HepG2 (cell line): ENCODE results near the gene HTRA2. TPM values are rescaled to one million over a fixed set of nuclear protein-coding genes. Genes with fewer than 3 reads are reported as not detected.
A peak's percentile ranks its signal among the peaks of the same experiment; 100 is the strongest.

Source experiments
- CC2D1A ChIP-seq: sonication (generic); formaldehyde crosslinking; IDR thresholded peaks from 2 replicates; pipeline ENCODE4 v1.8.1; 2023; ENCODE audit warnings: mild to moderate bottlenecking, missing genetic modification reagents
- FLYWCH1 ChIP-seq: sonication (generic); formaldehyde crosslinking; IDR thresholded peaks from 2 replicates; pipeline ENCODE4 v1.8.1; 2023; ENCODE audit warnings: mild to moderate bottlenecking, missing genetic modification reagents
- RARG ChIP-seq: sonication (generic); formaldehyde crosslinking; IDR thresholded peaks from 2 replicates; pipeline ENCODE4 v1.4.0; 2020; ENCODE audit warnings: low read depth, mild to moderate bottlenecking, missing genetic modification reagents
- SAFB2 ChIP-seq: sonication (generic); formaldehyde crosslinking; IDR thresholded peaks from 2 replicates; pipeline ENCODE4 v1.5.1; 2020; ENCODE audit warnings: missing genetic modification reagents, low read depth, mild to moderate bottlenecking, borderline replicate concordance
- SKIL ChIP-seq: sonication (generic); formaldehyde crosslinking; IDR thresholded peaks from 2 replicates; pipeline ENCODE4 v1.8.0; 2022; ENCODE audit warnings: missing genetic modification reagents, mild to moderate bottlenecking, moderate library complexity, borderline replicate concordance
- SP2 ChIP-seq: sonication (generic); formaldehyde crosslinking; IDR thresholded peaks from 2 replicates; pipeline ENCODE4 v1.5.1; 2020; ENCODE audit warnings: mild to moderate bottlenecking, missing genetic modification reagents
- TBL1XR1 ChIP-seq: fragments of 150-350 bp; IDR thresholded peaks from 2 replicates; pipeline ENCODE4 v1.6.1; 2014; ENCODE audit warnings: borderline replicate concordance, low read length; ENCODE audit not compliant: partially characterized antibody
- YEATS4 ChIP-seq: sonication (generic); formaldehyde crosslinking; IDR thresholded peaks from 2 replicates; pipeline ENCODE4 v1.4.0; 2020; ENCODE audit warnings: missing genetic modification reagents, borderline replicate concordance
- ZBTB21 ChIP-seq: sonication (generic); formaldehyde crosslinking; IDR thresholded peaks from 2 replicates; pipeline ENCODE4 v1.4.0; 2020; ENCODE audit warnings: missing genetic modification reagents
- ZBTB33 ChIP-seq: sonication (generic); formaldehyde crosslinking; IDR thresholded peaks from 2 replicates; pipeline ENCODE4 v1.4.0; 2020; ENCODE audit warnings: missing genetic modification reagents
- ZNF468 ChIP-seq: sonication (generic); formaldehyde crosslinking; IDR thresholded peaks from 2 replicates; pipeline ENCODE4 v1.8.0; 2022; ENCODE audit warnings: mild to moderate bottlenecking, moderate library complexity, missing genetic modification reagents
- ZNF510 ChIP-seq: sonication (generic); formaldehyde crosslinking; IDR thresholded peaks from 2 replicates; pipeline ENCODE4 v1.4.0; 2020; ENCODE audit warnings: low read depth, mild to moderate bottlenecking, missing genetic modification reagents
- ZNF615 ChIP-seq: sonication (generic); formaldehyde crosslinking; IDR thresholded peaks from 2 replicates; pipeline ENCODE4 v1.5.0; 2020; ENCODE audit warnings: mild to moderate bottlenecking, missing genetic modification reagents, borderline replicate concordance
- ZNF660 ChIP-seq: sonication (generic); formaldehyde crosslinking; IDR thresholded peaks from 2 replicates; pipeline ENCODE4 v1.5.1; 2020; ENCODE audit warnings: mild to moderate bottlenecking, low read depth, missing genetic modification reagents, borderline replicate concordance
- ZNF740 ChIP-seq: sonication (generic); formaldehyde crosslinking; IDR thresholded peaks from 2 replicates; pipeline ENCODE4 v1.4.0; 2020; ENCODE audit warnings: missing genetic modification reagents
- ZNF768 ChIP-seq: sonication (generic); formaldehyde crosslinking; IDR thresholded peaks from 2 replicates; pipeline ENCODE4 v1.4.0; 2020; ENCODE audit warnings: missing genetic modification reagents
- ZSCAN20 ChIP-seq: sonication (generic); formaldehyde crosslinking; IDR thresholded peaks from 2 replicates; pipeline ENCODE4 v1.4.0; 2020; ENCODE audit warnings: missing genetic modification reagents, mild to moderate bottlenecking, borderline replicate concordance
- ZSCAN25 ChIP-seq: sonication (generic); formaldehyde crosslinking; IDR thresholded peaks from 2 replicates; pipeline ENCODE4 v1.8.0; 2022; ENCODE audit warnings: mild to moderate bottlenecking, missing genetic modification reagents
- polyA plus RNA-seq, 8 experiments: library from polyadenylated mRNA; depleted of rRNA in 3 of 8; stranded (reverse) in 7 of 8; unstranded in 1 of 8; fragments of >200 nt; fragmentation: Illumina TruSeq in 4 of 8; extraction: Trizol in 4 of 8; gene quantifications; 2 replicates each; pipeline versions ENCODE4 v1.2.1 to v1.2.3, GENCODE V29; 2011 to 2016; ENCODE audit warnings: low read depth in 4 of 8, missing spikeins in 1 of 8, mixed read lengths in 1 of 8; ENCODE audit not compliant: insufficient read depth in 1 of 8
- total RNA-seq, 5 experiments: library from RNA; depleted of rRNA; stranded (reverse); fragments of >200 nt; fragmentation: Illumina TruSeq; extraction: Trizol; gene quantifications; 2 replicates each; pipeline ENCODE4 v1.2.3, GENCODE V29; 2016; ENCODE audit warnings: low read depth in 1 of 5
- TF ChIP-seq, protein P1 (sequence below): sonication (generic); formaldehyde crosslinking; IDR thresholded peaks from 2 replicates; pipeline ENCODE4 v1.8.0; 2022; ENCODE audit warnings: missing genetic modification reagents, mild to moderate bottlenecking, borderline replicate concordance
- TF ChIP-seq, protein P2 (sequence below): sonication (generic); formaldehyde crosslinking; IDR thresholded peaks from 2 replicates; pipeline ENCODE4 v1.8.1; 2022; ENCODE audit warnings: low read depth, mild to moderate bottlenecking, missing genetic modification reagents

Gene HTRA2
- total and polyA plus RNA-seq, 2 of the 13 experiments (the other 11 are each of a cell fraction or from before 2014, with no cell fraction given): 47.7 to 50.3 TPM

- TF ChIP-seq SKIL (CRISPR knock-in tag): no peak; the same call in 1 of the 2 replicates
- peak; percentile 80 for TF ChIP-seq ZNF768 (CRISPR knock-in tag)
- no peak for TF ChIP-seq RARG (CRISPR knock-in tag)
- 0 out of 2 replicates have a peak, but pooled peaks have one; percentile 70 for TF ChIP-seq CC2D1A (CRISPR knock-in tag)
- TF ChIP-seq, protein P1, sequence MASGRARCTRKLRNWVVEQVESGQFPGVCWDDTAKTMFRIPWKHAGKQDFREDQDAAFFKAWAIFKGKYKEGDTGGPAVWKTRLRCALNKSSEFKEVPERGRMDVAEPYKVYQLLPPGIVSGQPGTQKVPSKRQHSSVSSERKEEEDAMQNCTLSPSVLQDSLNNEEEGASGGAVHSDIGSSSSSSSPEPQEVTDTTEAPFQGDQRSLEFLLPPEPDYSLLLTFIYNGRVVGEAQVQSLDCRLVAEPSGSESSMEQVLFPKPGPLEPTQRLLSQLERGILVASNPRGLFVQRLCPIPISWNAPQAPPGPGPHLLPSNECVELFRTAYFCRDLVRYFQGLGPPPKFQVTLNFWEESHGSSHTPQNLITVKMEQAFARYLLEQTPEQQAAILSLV (CRISPR knock-in tag): peak; percentile 84; the same call in 1 of the 2 replicates
- peak; percentile 92; the same call in 1 of the 2 replicates for TF ChIP-seq ZNF510
- TF ChIP-seq ZNF740 (CRISPR knock-in tag): peak; percentile 90
- peak; percentile 95; the same call in 1 of the 2 replicates for TF ChIP-seq SAFB2 (CRISPR knock-in tag)
- 0 out of 2 replicates have a peak, but pooled peaks have one; percentile 24 for TF ChIP-seq ZSCAN25 (CRISPR knock-in tag)
- TF ChIP-seq, protein P2, sequence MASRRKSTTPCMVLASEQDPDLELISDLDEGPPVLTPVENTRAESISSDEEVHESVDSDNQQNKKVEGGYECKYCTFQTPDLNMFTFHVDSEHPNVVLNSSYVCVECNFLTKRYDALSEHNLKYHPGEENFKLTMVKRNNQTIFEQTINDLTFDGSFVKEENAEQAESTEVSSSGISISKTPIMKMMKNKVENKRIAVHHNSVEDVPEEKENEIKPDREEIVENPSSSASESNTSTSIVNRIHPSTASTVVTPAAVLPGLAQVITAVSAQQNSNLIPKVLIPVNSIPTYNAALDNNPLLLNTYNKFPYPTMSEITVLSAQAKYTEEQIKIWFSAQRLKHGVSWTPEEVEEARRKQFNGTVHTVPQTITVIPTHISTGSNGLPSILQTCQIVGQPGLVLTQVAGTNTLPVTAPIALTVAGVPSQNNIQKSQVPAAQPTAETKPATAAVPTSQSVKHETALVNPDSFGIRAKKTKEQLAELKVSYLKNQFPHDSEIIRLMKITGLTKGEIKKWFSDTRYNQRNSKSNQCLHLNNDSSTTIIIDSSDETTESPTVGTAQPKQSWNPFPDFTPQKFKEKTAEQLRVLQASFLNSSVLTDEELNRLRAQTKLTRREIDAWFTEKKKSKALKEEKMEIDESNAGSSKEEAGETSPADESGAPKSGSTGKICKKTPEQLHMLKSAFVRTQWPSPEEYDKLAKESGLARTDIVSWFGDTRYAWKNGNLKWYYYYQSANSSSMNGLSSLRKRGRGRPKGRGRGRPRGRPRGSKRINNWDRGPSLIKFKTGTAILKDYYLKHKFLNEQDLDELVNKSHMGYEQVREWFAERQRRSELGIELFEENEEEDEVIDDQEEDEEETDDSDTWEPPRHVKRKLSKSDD (CRISPR knock-in tag): peak; percentile 13; the same call in 1 of the 2 replicates
- no peak for TF ChIP-seq ZNF660 (CRISPR knock-in tag)
- TF ChIP-seq ZSCAN20 (CRISPR knock-in tag): no peak
- TF ChIP-seq ZBTB33 (CRISPR knock-in tag): no peak
- TF ChIP-seq YEATS4 (CRISPR knock-in tag): peak; percentile 89
- peak; percentile 94 for TF ChIP-seq SP2 (CRISPR knock-in tag)
- no peak for TF ChIP-seq ZNF468
- no peak for TF ChIP-seq ZBTB21
- no peak for TF ChIP-seq FLYWCH1 (CRISPR knock-in tag)
- peak; percentile 29 for TF ChIP-seq TBL1XR1
- peak; percentile 55; the same call in 1 of the 2 replicates for TF ChIP-seq ZNF615 (CRISPR knock-in tag)
These were observed 22.4 kb upstream of the HTRA2 start, which contains the start of gene PCGF1 (continued) for GRCh38 chr2:74507145-74507925.
